ENCODE measurements around the gene TRPM1. TPM values are rescaled to one million over a fixed set of nuclear protein-coding genes. Genes with fewer than 3 reads are reported as not detected.
"Not testable (repeated sequence)": the region's sequence is repeated elsewhere in the genome, so short reads cannot be mapped to it uniquely, and the experiment has no call there.

Gene TRPM1
- total RNA-seq, 1 donor from 2014 or later = under 0.01 TPM

- no peak for DNase-seq (ENCODE audit: low read depth in 2 of 2)
Measured at GRCh38 chr15:31125061-31125460, 23.5 kb upstream of the TRPM1 start.

- no peak for DNase-seq (ENCODE audit: low read depth in 2 of 2)
Measured at GRCh38 chr15:31116423-31117030, 15.0 kb upstream of the TRPM1 start.

- peak in 1 of 2 donors; percentile 42 for DNase-seq (ENCODE audit: low read depth in 2 of 2)
Measured at GRCh38 chr15:31111091-31111647, 9.6 kb upstream of the TRPM1 start.

- DNase-seq (ENCODE audit: low read depth in 2 of 2) = no peak
Measured at GRCh38 chr15:31108836-31109235, 7.3 kb upstream of the TRPM1 start.

GRCh38 chr15:31106495-31107300, 5.2 kb upstream of the TRPM1 start:
- DNase-seq (ENCODE audit: low read depth in 2 of 2) = no peak

- no peak for DNase-seq (ENCODE audit: low read depth in 2 of 2)
Measured at GRCh38 chr15:31104003-31104402, 2.5 kb upstream of the TRPM1 start.

GRCh38 chr15:31102374-31103342, 1.1 kb upstream of the TRPM1 start:
- no peak for DNase-seq (ENCODE audit: low read depth in 2 of 2)

- DNase-seq (ENCODE audit: low read depth in 2 of 2) = no peak
Measured at GRCh38 chr15:31102039-31102321, 455 bp upstream of the TRPM1 start.

GRCh38 chr15:31100738-31101137, 787 bp downstream of the TRPM1 start:
- DNase-seq (ENCODE audit: low read depth in 2 of 2) = no peak

- no peak for DNase-seq (ENCODE audit: low read depth in 2 of 2)
Measured at GRCh38 chr15:31098953-31099740, 2.4 kb downstream of the TRPM1 start.

- DNase-seq (ENCODE audit: low read depth in 2 of 2) = no peak
Measured at GRCh38 chr15:31098491-31098917, 3.0 kb downstream of the TRPM1 start.

- no peak for DNase-seq (ENCODE audit: low read depth in 2 of 2)
Measured at GRCh38 chr15:31096563-31096962, 5.0 kb downstream of the TRPM1 start.

- DNase-seq (ENCODE audit: low read depth in 2 of 2) = no peak
Measured at GRCh38 chr15:31091481-31091880, 10.0 kb downstream of the TRPM1 start.

GRCh38 chr15:31090766-31091165, 10.8 kb downstream of the TRPM1 start:
- DNase-seq (ENCODE audit: low read depth in 2 of 2) = no peak

GRCh38 chr15:31089368-31090047, 12.0 kb downstream of the TRPM1 start:
- DNase-seq (ENCODE audit: low read depth in 2 of 2) = no peak

- no peak for DNase-seq (ENCODE audit: low read depth in 2 of 2)
Measured at GRCh38 chr15:31088672-31089367, 12.7 kb downstream of the TRPM1 start.

- DNase-seq (ENCODE audit: low read depth in 2 of 2) = not testable (repeated sequence)
Measured at GRCh38 chr15:31088041-31088440, 13.5 kb downstream of the TRPM1 start.

GRCh38 chr15:31086344-31086743, 15.2 kb downstream of the TRPM1 start:
- no peak for DNase-seq (ENCODE audit: low read depth in 2 of 2)

GRCh38 chr15:31085359-31085758, 16.2 kb downstream of the TRPM1 start:
- DNase-seq (ENCODE audit: low read depth in 2 of 2) = no peak

- no peak for DNase-seq (ENCODE audit: low read depth in 2 of 2)
Measured at GRCh38 chr15:31084176-31084575, 17.3 kb downstream of the TRPM1 start.
